Activated CD4-positive, alpha-beta T cell treated with anti-CD3 and anti-CD28 coated beads for 48 hours (primary cell): Measurements from ENCODE around the gene CTRL.

Experiments
- DNase-seq: peaks from one replicate; pipeline ENCODE4 v3.0.0-alpha.2; 2020

Gene CTRL

GRCh38 chr16:67885976-67886375 is 45.7 kb downstream of the CTRL start:
- no peak for DNase-seq

- DNase-seq, result no peak
Observed at GRCh38 chr16:67885545-67885944, 46.1 kb downstream of the CTRL start.

- no peak for DNase-seq
Observed at GRCh38 chr16:67884684-67885083, 47.0 kb downstream of the CTRL start, which contains the start of gene NRN1L. TSS of gene NRN1L (plus strand) at chr16:67884885. CDS start at chr16:67884904, 19 bp downstream.

GRCh38 chr16:67883872-67884261 is 47.8 kb downstream of the CTRL start:
- peak; percentile 81 for DNase-seq

- DNase-seq, result no peak
Observed at GRCh38 chr16:67883146-67883871, 48.4 kb downstream of the CTRL start.

- DNase-seq, result no peak
Observed at GRCh38 chr16:67882374-67883145, 49.1 kb downstream of the CTRL start.

- no peak for DNase-seq
Observed at GRCh38 chr16:67881621-67882161, 50.0 kb downstream of the CTRL start.

GRCh38 chr16:67880584-67880983 is 51.1 kb downstream of the CTRL start:
- DNase-seq, result no peak

GRCh38 chr16:67879936-67880335 is 51.7 kb downstream of the CTRL start:
- DNase-seq, result no peak
